ENCODE measurements around the gene INAVA. TPM values are rescaled to one million over a fixed set of nuclear protein-coding genes. Genes with fewer than 3 reads are reported as not detected.

The INAVA gene
- total RNA-seq, 1 donor from 2014 or later = 2.4 TPM

DNA sequence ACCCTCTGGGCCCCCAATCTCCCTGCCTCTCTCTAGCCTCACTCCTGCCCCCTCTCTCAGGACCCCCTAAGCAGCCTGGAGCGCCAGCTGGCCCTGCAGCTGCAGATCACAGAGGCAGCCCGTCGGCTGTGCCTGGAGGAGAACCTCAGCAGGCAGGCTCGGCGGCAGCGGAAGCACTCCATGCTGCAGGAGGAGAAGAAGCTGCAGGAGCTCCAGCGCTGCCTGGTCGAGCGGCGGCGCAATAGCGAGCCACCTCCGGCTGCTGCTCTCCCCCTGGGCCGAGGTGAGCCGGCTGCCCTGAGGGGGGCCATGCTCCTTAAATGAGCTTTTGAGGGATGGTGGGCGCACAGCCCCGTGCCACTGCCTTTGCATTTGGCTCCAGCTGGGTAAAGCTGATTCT, 6.2 kb downstream of the INAVA start:
- Mint-ChIP-seq H3K4me3 (ENCODE audit: unreplicated experiment) (no peak overlapping the region), H3K27me3 (ENCODE audit: unreplicated experiment) (no peaks in the 10 kb centered on the region), H3K36me3 (ENCODE audit: unreplicated experiment) (no peaks in the 10 kb centered on the region)

DNA sequence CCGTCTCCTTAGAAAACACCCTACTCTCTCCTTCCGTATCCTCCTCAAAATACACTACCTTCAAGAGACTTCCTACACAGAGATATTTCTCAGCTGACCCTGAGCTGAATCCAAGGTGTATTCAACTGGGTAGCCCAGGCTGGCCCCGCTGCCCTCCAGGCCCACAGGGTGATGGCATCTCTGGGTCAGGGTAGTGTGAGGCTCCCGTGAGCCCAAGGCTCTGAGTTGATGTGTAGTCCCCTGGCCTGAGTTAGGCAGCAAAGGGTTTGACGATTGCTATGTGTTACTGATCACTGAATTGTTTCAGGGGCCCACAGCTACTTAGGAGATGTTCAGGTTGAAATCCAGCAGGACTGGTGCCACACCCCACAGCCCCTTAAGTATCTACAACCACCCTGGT, 6.7 kb downstream of the INAVA start:
- Mint-ChIP-seq H3K4me3 (ENCODE audit: unreplicated experiment) (no peak overlapping the region), H3K9me3 (ENCODE audit: unreplicated experiment) (no peaks in the 10 kb centered on the region), H3K27ac (ENCODE audit: unreplicated experiment) (no peak overlapping the region), H3K4me1 (ENCODE audit: low read depth, unreplicated experiment) (peaks cover 6% of the 10 kb centered on the region), H3K36me3 (ENCODE audit: unreplicated experiment) (no peaks in the 10 kb centered on the region), H3K27me3 (ENCODE audit: unreplicated experiment) (no peaks in the 10 kb centered on the region)
- DNase-seq = no peak
- TF ChIP-seq, protein P1, sequence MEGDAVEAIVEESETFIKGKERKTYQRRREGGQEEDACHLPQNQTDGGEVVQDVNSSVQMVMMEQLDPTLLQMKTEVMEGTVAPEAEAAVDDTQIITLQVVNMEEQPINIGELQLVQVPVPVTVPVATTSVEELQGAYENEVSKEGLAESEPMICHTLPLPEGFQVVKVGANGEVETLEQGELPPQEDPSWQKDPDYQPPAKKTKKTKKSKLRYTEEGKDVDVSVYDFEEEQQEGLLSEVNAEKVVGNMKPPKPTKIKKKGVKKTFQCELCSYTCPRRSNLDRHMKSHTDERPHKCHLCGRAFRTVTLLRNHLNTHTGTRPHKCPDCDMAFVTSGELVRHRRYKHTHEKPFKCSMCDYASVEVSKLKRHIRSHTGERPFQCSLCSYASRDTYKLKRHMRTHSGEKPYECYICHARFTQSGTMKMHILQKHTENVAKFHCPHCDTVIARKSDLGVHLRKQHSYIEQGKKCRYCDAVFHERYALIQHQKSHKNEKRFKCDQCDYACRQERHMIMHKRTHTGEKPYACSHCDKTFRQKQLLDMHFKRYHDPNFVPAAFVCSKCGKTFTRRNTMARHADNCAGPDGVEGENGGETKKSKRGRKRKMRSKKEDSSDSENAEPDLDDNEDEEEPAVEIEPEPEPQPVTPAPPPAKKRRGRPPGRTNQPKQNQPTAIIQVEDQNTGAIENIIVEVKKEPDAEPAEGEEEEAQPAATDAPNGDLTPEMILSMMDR (IDR thresholded peaks at IDR 0.05; ENCODE audit: partially characterized antibody, unreplicated experiment) = no peak

More for the DNA sequence above, 6.2 kb downstream of the INAVA start:
- Mint-ChIP-seq H3K4me1 (ENCODE audit: low read depth, unreplicated experiment) (peaks cover 7% of the 10 kb centered on the region), H3K27ac (ENCODE audit: unreplicated experiment) (no peak overlapping the region), H3K9me3 (ENCODE audit: unreplicated experiment) (no peaks in the 10 kb centered on the region)
- no peak for DNase-seq
- TF ChIP-seq, protein P1 (IDR thresholded peaks at IDR 0.05; ENCODE audit: partially characterized antibody, unreplicated experiment) = no peak

GRCh38 chr1:200901796-200902444, 7.2 kb downstream of the INAVA start:
- no peak for DNase-seq
- TF ChIP-seq, protein P1 (IDR thresholded peaks at IDR 0.05; ENCODE audit: partially characterized antibody, unreplicated experiment) = no peak
- no peak overlapping the region for H3K4me3 Mint-ChIP-seq (ENCODE audit: unreplicated experiment)
- H3K36me3 Mint-ChIP-seq (ENCODE audit: unreplicated experiment) = no peaks in the 10 kb centered on the region
- no peaks in the 10 kb centered on the region for H3K9me3 Mint-ChIP-seq (ENCODE audit: unreplicated experiment)
- peaks cover 3% of the 10 kb centered on the region for H3K4me1 Mint-ChIP-seq (ENCODE audit: low read depth, unreplicated experiment)
- no peak overlapping the region for H3K27ac Mint-ChIP-seq (ENCODE audit: unreplicated experiment)
- no peaks in the 10 kb centered on the region for H3K27me3 Mint-ChIP-seq (ENCODE audit: unreplicated experiment)

DNA sequence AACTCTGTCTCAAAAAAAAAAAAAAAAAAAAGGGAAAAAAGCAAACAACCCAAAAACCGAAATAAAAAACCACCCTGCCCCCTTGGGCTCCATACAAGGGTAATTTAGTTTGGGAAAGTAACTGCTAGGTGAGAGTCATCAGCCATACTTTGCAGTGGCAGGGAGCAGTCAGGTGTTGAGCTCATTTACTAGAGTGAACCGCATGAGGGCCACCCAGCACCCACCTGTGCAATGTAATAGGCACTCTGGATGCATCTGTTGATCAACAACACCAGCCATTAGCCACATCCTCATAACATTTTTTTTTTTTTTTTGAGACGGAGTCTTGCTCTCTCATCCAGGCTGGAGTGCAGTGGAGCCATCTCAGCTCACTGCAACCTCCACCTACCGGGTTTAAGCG, 9.1 kb downstream of the INAVA start:
- no peak for DNase-seq
- H3K27me3 Mint-ChIP-seq (ENCODE audit: unreplicated experiment) = no peaks in the 10 kb centered on the region
- H3K4me3 Mint-ChIP-seq (ENCODE audit: unreplicated experiment) = no peak overlapping the region
- TF ChIP-seq, protein P1 (IDR thresholded peaks at IDR 0.05; ENCODE audit: partially characterized antibody, unreplicated experiment) = no peak
- no peaks in the 10 kb centered on the region for H3K36me3 Mint-ChIP-seq (ENCODE audit: unreplicated experiment)
- H3K9me3 Mint-ChIP-seq (ENCODE audit: unreplicated experiment) = peaks cover 1% of the 10 kb centered on the region
- H3K4me1 Mint-ChIP-seq (ENCODE audit: low read depth, unreplicated experiment) = no peaks in the 10 kb centered on the region
- no peak overlapping the region for H3K27ac Mint-ChIP-seq (ENCODE audit: unreplicated experiment)

DNA sequence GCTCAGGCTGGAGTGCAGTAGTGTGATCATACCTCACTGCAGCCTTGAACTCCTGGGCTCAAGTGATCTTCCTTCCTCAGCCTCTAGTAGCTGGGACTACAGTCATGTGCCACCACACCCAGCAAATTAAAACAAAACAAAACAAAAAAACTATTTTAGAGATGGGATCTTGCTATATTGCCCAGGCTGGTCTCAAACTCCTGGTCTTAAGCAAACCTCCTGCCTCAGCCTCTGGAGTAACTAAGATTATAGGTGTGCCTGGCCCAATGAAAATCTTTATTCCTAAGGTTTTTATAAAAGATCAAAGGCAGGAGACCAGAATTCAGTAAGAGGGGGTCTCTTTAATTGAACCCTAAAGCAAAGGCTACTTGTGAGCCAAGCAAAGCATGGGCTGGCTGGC, 10.1 kb downstream of the INAVA start:
- Mint-ChIP-seq H3K9me3 (ENCODE audit: unreplicated experiment) (peaks cover 1% of the 10 kb centered on the region), H3K4me1 (ENCODE audit: low read depth, unreplicated experiment) (no peaks in the 10 kb centered on the region), H3K27me3 (ENCODE audit: unreplicated experiment) (no peaks in the 10 kb centered on the region), H3K4me3 (ENCODE audit: unreplicated experiment) (no peak overlapping the region), H3K27ac (ENCODE audit: unreplicated experiment) (no peak overlapping the region), H3K36me3 (ENCODE audit: unreplicated experiment) (no peaks in the 10 kb centered on the region)
- DNase-seq = no peak
- TF ChIP-seq, protein P1 (IDR thresholded peaks at IDR 0.05; ENCODE audit: partially characterized antibody, unreplicated experiment) = no peak
